ENCODE measurements around the gene SLC35E4.
"Not testable (repeated sequence)": the region's sequence is repeated elsewhere in the genome, so short reads cannot be mapped to it uniquely, and the experiment has no call there.

SLC35E4 gene

DNA sequence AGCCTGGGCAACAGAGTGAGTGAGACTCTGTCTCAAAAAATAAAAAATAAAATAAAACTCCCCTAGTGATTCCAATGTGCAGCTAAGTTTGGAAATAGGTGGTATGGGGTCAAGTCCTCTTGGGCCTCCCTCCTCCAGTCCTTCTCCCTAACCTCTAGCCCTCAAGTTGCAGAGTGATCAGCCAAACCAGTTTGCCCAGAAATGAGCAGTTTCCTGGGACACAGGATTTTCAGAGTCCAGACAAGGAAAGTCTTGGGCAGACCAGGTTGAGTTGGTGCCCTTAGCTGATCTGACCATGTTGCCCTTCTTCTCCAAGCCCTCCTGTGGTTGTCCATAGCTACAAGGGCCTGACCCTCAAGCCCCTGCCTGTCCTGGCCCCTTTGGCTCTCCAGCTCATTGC lies 20.7 kb upstream of the SLC35E4 start:
- Histone ChIP-seq H4K20me1 (ENCODE audit: control insufficient read depth, insufficient read depth, low read depth, low read length) (no peaks in the 10 kb centered on the region), H3K79me2 (ENCODE audit: control insufficient read depth, low read length) (no peaks in the 10 kb centered on the region), H3K27ac (ENCODE audit: low read depth, low read length) (no peak overlapping the region), H3K4me3 (ENCODE audit: low read length) (no peak overlapping the region), H3K36me3 (ENCODE audit: control insufficient read depth, low read length) (no peaks in the 10 kb centered on the region), H3K4me2 (ENCODE audit: low read length) (no peak overlapping the region), H3K9me2 (replicated peaks; ENCODE audit: control insufficient read depth, low read length) (no peaks in the 10 kb centered on the region), H3K27me3 (ENCODE audit: control insufficient read depth, low read length) (no peaks in the 10 kb centered on the region), H3K9me3 (ENCODE audit: control insufficient read depth, insufficient read depth, low read length) (no peaks in the 10 kb centered on the region), H3K4me1 (ENCODE audit: control insufficient read depth, low read length) (peaks cover 1% of the 10 kb centered on the region; the same call in 1 of the 2 replicates), H3F3A (ENCODE audit: control insufficient read depth, insufficient read depth) (no peaks in the 10 kb centered on the region)
- no peak for TF ChIP-seq EZH2phosphoT487 (IDR thresholded peaks at IDR 0.05; ENCODE audit: borderline replicate concordance, low read length)
- TF ChIP-seq, protein P1, sequence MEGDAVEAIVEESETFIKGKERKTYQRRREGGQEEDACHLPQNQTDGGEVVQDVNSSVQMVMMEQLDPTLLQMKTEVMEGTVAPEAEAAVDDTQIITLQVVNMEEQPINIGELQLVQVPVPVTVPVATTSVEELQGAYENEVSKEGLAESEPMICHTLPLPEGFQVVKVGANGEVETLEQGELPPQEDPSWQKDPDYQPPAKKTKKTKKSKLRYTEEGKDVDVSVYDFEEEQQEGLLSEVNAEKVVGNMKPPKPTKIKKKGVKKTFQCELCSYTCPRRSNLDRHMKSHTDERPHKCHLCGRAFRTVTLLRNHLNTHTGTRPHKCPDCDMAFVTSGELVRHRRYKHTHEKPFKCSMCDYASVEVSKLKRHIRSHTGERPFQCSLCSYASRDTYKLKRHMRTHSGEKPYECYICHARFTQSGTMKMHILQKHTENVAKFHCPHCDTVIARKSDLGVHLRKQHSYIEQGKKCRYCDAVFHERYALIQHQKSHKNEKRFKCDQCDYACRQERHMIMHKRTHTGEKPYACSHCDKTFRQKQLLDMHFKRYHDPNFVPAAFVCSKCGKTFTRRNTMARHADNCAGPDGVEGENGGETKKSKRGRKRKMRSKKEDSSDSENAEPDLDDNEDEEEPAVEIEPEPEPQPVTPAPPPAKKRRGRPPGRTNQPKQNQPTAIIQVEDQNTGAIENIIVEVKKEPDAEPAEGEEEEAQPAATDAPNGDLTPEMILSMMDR (IDR thresholded peaks at IDR 0.05; ENCODE audit: low read depth, low read length, poor library complexity, severe bottlenecking): no peak

GRCh38 chr22:30615543-30615954 lies 20.0 kb upstream of the SLC35E4 start:
- Histone ChIP-seq H3K9me2 (replicated peaks; ENCODE audit: control insufficient read depth, low read length) (no peaks in the 10 kb centered on the region), H3K79me2 (ENCODE audit: control insufficient read depth, low read length) (no peaks in the 10 kb centered on the region), H3K27me3 (ENCODE audit: control insufficient read depth, low read length) (no peaks in the 10 kb centered on the region), H3K4me1 (ENCODE audit: control insufficient read depth, low read length) (no peaks in the 10 kb centered on the region), H4K20me1 (ENCODE audit: control insufficient read depth, insufficient read depth, low read depth, low read length) (no peaks in the 10 kb centered on the region), H3K27ac (ENCODE audit: low read depth, low read length) (no peak overlapping the region), H3K36me3 (ENCODE audit: control insufficient read depth, low read length) (no peaks in the 10 kb centered on the region), H3K4me2 (ENCODE audit: low read length) (no peak overlapping the region), H3K9me3 (ENCODE audit: control insufficient read depth, insufficient read depth, low read length) (no peaks in the 10 kb centered on the region), H3F3A (ENCODE audit: control insufficient read depth, insufficient read depth) (no peaks in the 10 kb centered on the region), H3K4me3 (ENCODE audit: low read length) (no peak overlapping the region)
- no peak for TF ChIP-seq EZH2phosphoT487 (IDR thresholded peaks at IDR 0.05; ENCODE audit: borderline replicate concordance, low read length)
- TF ChIP-seq, protein P1 (IDR thresholded peaks at IDR 0.05; ENCODE audit: low read depth, low read length, poor library complexity, severe bottlenecking): no peak

GRCh38 chr22:30617819-30618218 lies 17.8 kb upstream of the SLC35E4 start:
- Histone ChIP-seq H3K27me3 (ENCODE audit: control insufficient read depth, low read length) (no peaks in the 10 kb centered on the region), H3K9me3 (ENCODE audit: control insufficient read depth, insufficient read depth, low read length) (no peaks in the 10 kb centered on the region), H4K20me1 (ENCODE audit: control insufficient read depth, insufficient read depth, low read depth, low read length) (no peaks in the 10 kb centered on the region), H3K4me3 (ENCODE audit: low read length) (no peak overlapping the region), H3K4me1 (ENCODE audit: control insufficient read depth, low read length) (no peaks in the 10 kb centered on the region), H3K4me2 (ENCODE audit: low read length) (no peak overlapping the region), H3K27ac (ENCODE audit: low read depth, low read length) (no peak overlapping the region), H3F3A (ENCODE audit: control insufficient read depth, insufficient read depth) (no peaks in the 10 kb centered on the region), H3K79me2 (ENCODE audit: control insufficient read depth, low read length) (no peaks in the 10 kb centered on the region), H3K36me3 (ENCODE audit: control insufficient read depth, low read length) (no peaks in the 10 kb centered on the region), H3K9me2 (replicated peaks; ENCODE audit: control insufficient read depth, low read length) (no peaks in the 10 kb centered on the region)
- TF ChIP-seq EZH2phosphoT487 (IDR thresholded peaks at IDR 0.05; ENCODE audit: borderline replicate concordance, low read length): no peak
- TF ChIP-seq, protein P1 (IDR thresholded peaks at IDR 0.05; ENCODE audit: low read depth, low read length, poor library complexity, severe bottlenecking): no peak

DNA sequence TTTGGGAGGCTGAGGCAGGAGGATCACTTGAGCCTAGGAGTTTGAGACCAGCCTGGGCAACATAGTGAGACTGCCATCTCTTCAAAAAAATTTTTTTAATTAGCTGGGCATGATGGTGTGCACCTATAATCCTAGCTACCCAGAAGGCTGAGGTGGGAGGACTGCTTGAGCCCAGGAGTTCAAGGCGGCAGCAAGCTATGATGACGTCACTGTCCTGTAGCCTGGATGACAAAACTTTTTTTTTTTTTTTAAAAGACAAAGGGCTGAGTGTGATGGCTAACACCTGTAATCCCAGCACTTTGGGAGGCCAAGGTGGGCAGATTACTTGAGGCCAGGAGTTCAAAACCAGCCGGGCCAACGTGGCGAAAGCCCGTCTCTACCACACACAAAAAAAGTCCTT lies 15.7 kb upstream of the SLC35E4 start:
- not testable (repeated sequence) for H3K4me2 ChIP-seq (ENCODE audit: low read length); H3K27ac ChIP-seq (ENCODE audit: low read depth, low read length); H4K20me1 ChIP-seq (ENCODE audit: control insufficient read depth, insufficient read depth, low read depth, low read length); H3F3A ChIP-seq (ENCODE audit: control insufficient read depth, insufficient read depth); H3K27me3 ChIP-seq (ENCODE audit: control insufficient read depth, low read length); H3K36me3 ChIP-seq (ENCODE audit: control insufficient read depth, low read length); H3K9me3 ChIP-seq (ENCODE audit: control insufficient read depth, insufficient read depth, low read length); H3K4me3 ChIP-seq (ENCODE audit: low read length); H3K9me2 ChIP-seq (replicated peaks; ENCODE audit: control insufficient read depth, low read length); H3K79me2 ChIP-seq (ENCODE audit: control insufficient read depth, low read length); H3K4me1 ChIP-seq (ENCODE audit: control insufficient read depth, low read length)
